K562 (cell line): ENCODE data around the gene ST6GALNAC1. TPM values are rescaled to one million over a fixed set of nuclear protein-coding genes. Genes with fewer than 3 reads are reported as not detected.
A peak's percentile ranks its signal among the peaks of the same experiment; 100 is the strongest.

Experiments used
- ATAC-seq: fragments of 200-7000 bp; cut with Tn5 transposase; 3 replicates; pipeline ENCODE4 v1.9.1; 2020; ENCODE audit warnings: moderate library complexity
- BruUV-seq: library from RNA; stranded (reverse); fragments of 400-500 nt; replicated peaks from 2 replicates; lab custom pipeline; 2021; lab: Mats Ljungman, UMichigan
- CTCF ChIA-PET: fragments of 300-600 bp; formaldehyde crosslinking; extraction: SDS; loops from one replicate; lab custom pipeline; 2021; ENCODE audit warnings: low intra/inter-chr PET ratio; lab: Yijun Ruan, JAX
- POLR2A ChIA-PET: fragments of 300-600, 350-650 bp; sonication (Branson Sonifier 250); formaldehyde crosslinking; extraction: SDS; loops from one replicate; lab custom pipeline; 2021; ENCODE audit warnings: antibody characterized with exemption, inconsistent platforms; lab: Yijun Ruan, JAX
- DNase-seq, 4 experiments: peaks; one replicate each; pipeline versions ENCODE4 v3.0.0 to v3.0.0-alpha.2; 2011 to 2018; ENCODE audit warnings: low spot score in 3 of 4, mixed read lengths in 3 of 4; ENCODE audit errors: extremely low read depth in 1 of 4
- FAIRE-seq: peaks from 2 replicates; lab custom pipeline; 2011; peaks lifted over from hg19 to GRCh38; lab: Jason Lieb, UNC
- H2AFZ ChIP-seq: 2 replicates; pipeline ENCODE4 v1.6.0; 2011; ENCODE audit warnings: low read depth, low read length, control low read depth, inconsistent platforms
- H3K27ac ChIP-seq: fragments of 200-600 bp; 3 replicates; pipeline ENCODE4 v1.8.0; 2011; ENCODE audit warnings: low read depth, mild to moderate bottlenecking, control low read depth, inconsistent platforms, low read length, moderate library complexity, mixed read lengths; ENCODE audit errors: extremely low read depth
- H3K27me3 ChIP-seq, 2 experiments: fragments of 300-600 bp in 1 of 2; 2 replicates in 1 of 2; 3 replicates in 1 of 2; pipeline versions ENCODE4 v1.6.0 to v1.8.0; 2011; ENCODE audit warnings: inconsistent platforms in 2 of 2, low read length in 2 of 2, mild to moderate bottlenecking in 1 of 2, mixed read lengths in 1 of 2, moderate library complexity in 1 of 2; ENCODE audit not compliant: control insufficient read depth in 2 of 2, insufficient read depth in 2 of 2
- H3K36me3 ChIP-seq: fragments of 300-600 bp; 3 replicates; pipeline ENCODE4 v1.8.0; 2011; ENCODE audit warnings: mild to moderate bottlenecking, low read length, inconsistent platforms; ENCODE audit not compliant: control insufficient read depth, insufficient read depth
- H3K4me1 ChIP-seq, 2 experiments: fragments of 200-600 bp in 1 of 2; replicated peaks in 1 of 2; 2 replicates in 1 of 2; 3 replicates in 1 of 2; pipeline versions ENCODE4 v1.5.1 to v1.8.0; 2011; ENCODE audit warnings: inconsistent platforms in 2 of 2, low read length in 2 of 2, mild to moderate bottlenecking in 1 of 2, mixed read lengths in 1 of 2, moderate library complexity in 1 of 2; ENCODE audit not compliant: control insufficient read depth in 2 of 2, insufficient read depth in 2 of 2
- H3K4me2 ChIP-seq: 2 replicates; pipeline ENCODE4 v1.6.1; 2011; ENCODE audit warnings: low read length, control low read depth, inconsistent platforms, mixed read lengths; ENCODE audit not compliant: insufficient read depth
- H3K4me3 ChIP-seq: fragments of 200-600 bp; sonication (generic), shearing (Covaris generic); 2 replicates; pipeline ENCODE4 v1.5.1; 2016; ENCODE audit warnings: control low read depth, inconsistent platforms
- H3K79me2 ChIP-seq: fragments of 200-600 bp; 3 replicates; pipeline ENCODE4 v1.8.0; 2011; ENCODE audit warnings: low read length, inconsistent platforms; ENCODE audit not compliant: control insufficient read depth, insufficient read depth
- H3K9ac ChIP-seq, 2 experiments: 2 replicates each; pipeline versions ENCODE4 v1.6.0 to v1.6.1; 2011; ENCODE audit warnings: low read depth in 2 of 2, low read length in 2 of 2, control low read depth in 1 of 2, inconsistent platforms in 1 of 2, mild to moderate bottlenecking in 1 of 2, mixed read lengths in 1 of 2; ENCODE audit not compliant: insufficient read depth in 1 of 2
- H3K9me1 ChIP-seq: one replicate; pipeline ENCODE4 v1.6.0; 2011; ENCODE audit warnings: inconsistent platforms, mild to moderate bottlenecking, low read length, moderate library complexity; ENCODE audit not compliant: control insufficient read depth, insufficient read depth
- H3K9me3 ChIP-seq: replicated peaks from 2 replicates; pipeline ENCODE4 v1.5.1; 2011; ENCODE audit warnings: low read depth, low read length, inconsistent platforms; ENCODE audit not compliant: control insufficient read depth, insufficient read depth
- H4K20me1 ChIP-seq: replicated peaks from 2 replicates; pipeline ENCODE4 v1.6.1; 2011; ENCODE audit warnings: low read length, inconsistent platforms, mixed read lengths; ENCODE audit not compliant: control insufficient read depth, insufficient read depth
- CC2D1A ChIP-seq: fragments of 450-650 bp; IDR thresholded peaks from 2 replicates; pipeline ENCODE4 v1.6.1; 2017; ENCODE audit warnings: mild to moderate bottlenecking
- HCFC1 ChIP-seq: IDR thresholded peaks from 2 replicates; pipeline ENCODE4 v1.6.1; 2012; ENCODE audit warnings: low read depth, low read length, improper control_type of control experiment
- PHB ChIP-seq: fragments of 250-450 bp; sonication (Bioruptor Pico); IDR thresholded peaks from 2 replicates; pipeline ENCODE4 v1.5.0; 2021
- RFX1 ChIP-seq: fragments of 450-650 bp; IDR thresholded peaks from 2 replicates; pipeline ENCODE4 v1.6.1; 2016; ENCODE audit warnings: mild to moderate bottlenecking, moderate library complexity
- SFPQ ChIP-seq: fragments of 200-400 bp; formaldehyde crosslinking; IDR thresholded peaks from 2 replicates; pipeline ENCODE4 v1.6.1; 2017; ENCODE audit warnings: mild to moderate bottlenecking, low read depth, low read length, moderate library complexity
- SIRT6 ChIP-seq: IDR thresholded peaks from one replicate; pipeline ENCODE4 v1.6.1; 2012; ENCODE audit warnings: low read depth, mild to moderate bottlenecking, control low read depth, inconsistent platforms, low read length, moderate library complexity
- SMARCE1 ChIP-seq: fragments of 450-650 bp; IDR thresholded peaks from 2 replicates; pipeline ENCODE4 v1.7.1; 2016; ENCODE audit warnings: mild to moderate bottlenecking
- ZBTB26 ChIP-seq: fragments of 450-650 bp; formaldehyde crosslinking; IDR thresholded peaks from 2 replicates; pipeline ENCODE4 v1.4.0; 2022; ENCODE audit warnings: missing genetic modification characterization
- ZFP36 ChIP-seq: fragments of 150-350 bp; IDR thresholded peaks from 2 replicates; pipeline ENCODE4 v1.6.1; 2018; ENCODE audit warnings: low read length, low read depth; ENCODE audit not compliant: partially characterized antibody
- ZNF143 ChIP-seq: sonication (generic); formaldehyde crosslinking; IDR thresholded peaks from 2 replicates; pipeline ENCODE4 v1.9.0; 2022; ENCODE audit warnings: mild to moderate bottlenecking, missing genetic modification reagents
- ZNF23 ChIP-seq: fragments of 250-450 bp; sonication (Bioruptor Pico); IDR thresholded peaks from 2 replicates; pipeline ENCODE4 v1.4.0; 2020; ENCODE audit warnings: mild to moderate bottlenecking
- ZNF282 ChIP-seq: sonication (generic); formaldehyde crosslinking; IDR thresholded peaks from 2 replicates; pipeline ENCODE4 v1.8.1; 2023; ENCODE audit warnings: missing genetic modification reagents
- ZNF583 ChIP-seq: fragments of 250-450 bp; sonication (Bioruptor Pico); IDR thresholded peaks from 2 replicates; pipeline ENCODE4 v1.4.0; 2020
- WGBS: fragments of 100-300 bp; shearing (Covaris generic); methylation state at CpG from one replicate; pipeline ENCODE4 v1.1.6; 2016; ENCODE audit warnings: low coverage, mixed read lengths; ENCODE audit not compliant: insufficient coverage; ENCODE audit errors: missing lambda C conversion rate; 5-methylcytosine and 5-hydroxymethylcytosine counted together
- in situ Hi-C: fragments of 300-500 bp; cut with MboI; formaldehyde crosslinking; loops from 4 replicates; pipeline ENCODE4 v1.15.0; 2018; ENCODE audit warnings: inconsistent platforms, mixed read lengths
- intact Hi-C: fragments of 100-400 bp; cut with micrococcal nuclease; formaldehyde crosslinking; loops from 2 replicates; pipeline ENCODE4 v1.14.2; 2022
- polyA plus RNA-seq, 8 experiments: library from polyadenylated mRNA; depleted of rRNA in 4 of 8; stranded (reverse) in 5 of 8; unstranded in 3 of 8; fragments of >200 nt; fragmentation: Nextera tagmentation in 2 of 8; fragmentation: Illumina TruSeq in 1 of 8; extraction: Ambion mirVana in 2 of 8; extraction: Trizol in 1 of 8; gene quantifications; 2 replicates each; pipeline versions ENCODE4 v1.2.1 to v1.2.3, GENCODE V29; 2011 to 2014; ENCODE audit warnings: inconsistent platforms in 1 of 8, missing spikeins in 1 of 8
- total RNA-seq, 7 experiments: library from RNA; depleted of rRNA in 6 of 7; stranded (reverse); fragments of >200 nt in 6 of 7; fragmentation: Illumina TruSeq in 2 of 7; extraction: Trizol in 2 of 7; gene quantifications; 2 replicates each; pipeline versions ENCODE4 v1.2.1 to v1.2.3, GENCODE V29; 2011 to 2021; ENCODE audit warnings: low replicate concordance in 1 of 7

ST6GALNAC1 gene
- total and polyA plus RNA-seq, 9 of the 15 experiments (the other 6 are each of a cell fraction or from before 2014, with no cell fraction given) = 20.6 to 68.4 (median 50.5) TPM

GRCh38 chr17:76642032-76642561, 1.5 kb downstream of the ST6GALNAC1 start (continued):
- TF ChIP-seq ZNF23 (CRISPR knock-in tag) = no peak
- TF ChIP-seq SIRT6 = no peak
- no peak for TF ChIP-seq ZNF282 (CRISPR knock-in tag)
- TF ChIP-seq, all 486 proteins: peak for 13

- intact Hi-C loops = loop anchor here (2.0 to 5.0 kb wide), 2 partner anchors 39 to 86 kb away; partner anchors contain the start of genes JMJD6 and METTL23
- Histone ChIP-seq H3K4me3 (peak overlapping the region; percentile 40), H4K20me1 (no peaks in the 10 kb centered on the region), H3K9me1 (no peaks in the 10 kb centered on the region), H2AFZ (no peak overlapping the region), H3K9me3 (peaks cover 8% of the 10 kb centered on the region), H3K27me3 (no peaks in the 10 kb centered on the region), H3K36me3 (peaks cover 15% of the 10 kb centered on the region), H3K27ac (peak overlapping the region; percentile 94), H3K4me1 (peaks cover 34 to 41% of the 10 kb centered on the region in 2 experiments; a peak in 4 of 5 replicates), H3K9ac (peak overlapping the region in 1 of 2 experiments; percentile 90; a peak in 2 of 4 replicates), H3K4me2 (peak overlapping the region; percentile 99), H3K79me2 (peaks cover 64% of the 10 kb centered on the region)
- in situ Hi-C loops = no loop called here
- POLR2A ChIA-PET = interaction anchor here (0.7 to 2.7 kb wide), 7 partner anchors 8 to 84 kb away, joined by 3 to 9 read pairs (median 4); no protein-coding TSS in a partner anchor
- CTCF ChIA-PET = no interaction called here
- peak in 1 of 4 experiments; percentile 64 for DNase-seq
- ATAC-seq = peak; percentile 15
- peak; percentile 65 for FAIRE-seq
- BruUV-seq = no TSS peak
- 0% methylated on average over 3 of the region's 3 CpGs for WGBS
- TF ChIP-seq ZBTB26 (no peak), ZFP36 (no peak), RFX1 (peak; percentile 21; the same call in 1 of the 2 replicates), ZNF583 (CRISPR knock-in tag) (no peak), CC2D1A (no peak), PHB (CRISPR knock-in tag) (no peak), SMARCE1 (no peak), SFPQ (no peak), ZNF143 (CRISPR knock-in tag) (no peak), HCFC1 (no peak)
Observed at GRCh38 chr17:76641501-76641900, 2.1 kb downstream of the ST6GALNAC1 start.
